ENCODE measurements around the gene RDX.

RDX gene

DNA sequence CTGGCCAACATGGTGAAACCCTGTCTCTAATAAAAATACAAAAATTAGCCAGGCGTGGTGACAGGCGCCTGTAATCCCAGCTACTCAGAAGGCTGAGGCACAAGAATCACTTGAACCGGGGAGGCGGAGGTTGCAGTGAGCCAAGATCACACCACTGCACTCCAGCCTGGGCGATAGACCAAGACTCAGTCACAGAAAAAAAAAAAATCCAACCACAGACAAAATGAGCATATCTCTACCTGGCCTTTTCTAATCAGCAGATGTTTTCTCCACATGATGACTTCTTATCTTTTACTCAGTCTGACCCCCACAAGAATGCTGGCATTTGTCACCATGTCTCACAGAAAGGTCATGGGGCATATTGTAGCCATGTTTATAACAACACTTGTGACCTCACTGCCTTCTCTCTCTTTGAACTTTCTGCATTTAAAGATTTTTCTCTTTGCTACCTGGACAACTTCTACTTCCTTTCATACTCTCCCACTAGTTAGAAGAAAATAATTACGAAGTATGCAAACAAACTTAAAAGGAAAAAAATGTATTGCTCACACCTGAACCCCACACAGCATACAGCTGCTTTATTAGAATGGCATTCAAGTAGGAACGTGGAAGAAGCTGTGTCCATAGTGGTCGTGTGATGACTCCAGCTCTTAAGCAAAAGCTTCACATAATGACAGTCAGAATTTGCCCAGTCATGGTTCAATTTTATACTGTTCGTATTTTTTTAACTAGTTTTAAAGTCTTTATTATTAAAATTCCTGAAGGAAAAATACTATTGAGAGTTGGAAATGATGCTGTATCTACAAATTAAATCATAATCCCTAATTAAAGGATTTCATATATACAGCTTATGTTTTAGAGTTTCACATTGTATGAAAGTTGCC lies 137.9 kb downstream of the RDX start:
- Histone ChIP-seq H3K4me2 (ENCODE audit: low read length) (no peak overlapping the region), H3K9me2 (ENCODE audit: low read depth, low read length) (no peaks in the 10 kb centered on the region), H4K20me1 (ENCODE audit: insufficient read depth, low read length) (no peaks in the 10 kb centered on the region), H3K27me3 (ENCODE audit: insufficient read depth, low read length) (no peaks in the 10 kb centered on the region), H3K4me1 (ENCODE audit: insufficient read depth, low read length, severe bottlenecking) (no peaks in the 10 kb centered on the region), H2AFZ (ENCODE audit: low read length) (no peak overlapping the region), H3K9ac (ENCODE audit: low read length) (no peak overlapping the region), H3K27ac (ENCODE audit: low read depth, low read length, poor library complexity, severe bottlenecking) (no peak overlapping the region), H3F3A (ENCODE audit: insufficient read depth, low read length) (no peaks in the 10 kb centered on the region), H3K4me3 (ENCODE audit: low read depth, low read length, poor library complexity, severe bottlenecking) (no peak overlapping the region), H3K79me2 (ENCODE audit: insufficient read depth, low read length) (no peaks in the 10 kb centered on the region), H3K36me3 (ENCODE audit: insufficient read depth, low read length) (no peaks in the 10 kb centered on the region), H3K9me3 (ENCODE audit: low read length) (no peaks in the 10 kb centered on the region)
- TF ChIP-seq, protein P1, sequence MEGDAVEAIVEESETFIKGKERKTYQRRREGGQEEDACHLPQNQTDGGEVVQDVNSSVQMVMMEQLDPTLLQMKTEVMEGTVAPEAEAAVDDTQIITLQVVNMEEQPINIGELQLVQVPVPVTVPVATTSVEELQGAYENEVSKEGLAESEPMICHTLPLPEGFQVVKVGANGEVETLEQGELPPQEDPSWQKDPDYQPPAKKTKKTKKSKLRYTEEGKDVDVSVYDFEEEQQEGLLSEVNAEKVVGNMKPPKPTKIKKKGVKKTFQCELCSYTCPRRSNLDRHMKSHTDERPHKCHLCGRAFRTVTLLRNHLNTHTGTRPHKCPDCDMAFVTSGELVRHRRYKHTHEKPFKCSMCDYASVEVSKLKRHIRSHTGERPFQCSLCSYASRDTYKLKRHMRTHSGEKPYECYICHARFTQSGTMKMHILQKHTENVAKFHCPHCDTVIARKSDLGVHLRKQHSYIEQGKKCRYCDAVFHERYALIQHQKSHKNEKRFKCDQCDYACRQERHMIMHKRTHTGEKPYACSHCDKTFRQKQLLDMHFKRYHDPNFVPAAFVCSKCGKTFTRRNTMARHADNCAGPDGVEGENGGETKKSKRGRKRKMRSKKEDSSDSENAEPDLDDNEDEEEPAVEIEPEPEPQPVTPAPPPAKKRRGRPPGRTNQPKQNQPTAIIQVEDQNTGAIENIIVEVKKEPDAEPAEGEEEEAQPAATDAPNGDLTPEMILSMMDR (IDR thresholded peaks at IDR 0.05; ENCODE audit: low read length), result no peak
- TF ChIP-seq EZH2 (IDR thresholded peaks at IDR 0.05; ENCODE audit: borderline replicate concordance, low read length), result no peak

DNA sequence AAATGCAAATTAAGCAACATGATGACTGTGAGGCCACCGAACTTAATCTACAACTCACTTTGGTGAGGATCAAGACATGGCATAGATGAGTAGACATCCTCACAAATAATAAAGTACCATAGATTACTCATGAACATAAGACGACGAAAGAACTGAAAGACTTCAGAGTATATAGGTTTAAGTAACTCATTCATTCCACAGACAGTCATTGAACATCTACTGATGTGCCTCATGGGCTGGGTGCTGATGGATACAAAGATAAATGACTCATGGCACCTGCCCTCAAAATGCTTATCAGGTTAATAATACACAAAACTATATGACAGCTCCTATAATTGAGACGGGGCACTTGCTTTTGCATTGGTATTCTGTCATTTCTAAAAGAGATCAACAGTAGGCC lies 139.9 kb downstream of the RDX start:
- Histone ChIP-seq H3K9me2 (ENCODE audit: low read depth, low read length) (no peaks in the 10 kb centered on the region), H2AFZ (ENCODE audit: low read length) (no peak overlapping the region), H3K9me3 (ENCODE audit: low read length) (no peaks in the 10 kb centered on the region), H3K4me2 (ENCODE audit: low read length) (no peak overlapping the region), H3K4me3 (ENCODE audit: low read depth, low read length, poor library complexity, severe bottlenecking) (no peak overlapping the region), H3F3A (ENCODE audit: insufficient read depth, low read length) (no peaks in the 10 kb centered on the region), H3K4me1 (ENCODE audit: insufficient read depth, low read length, severe bottlenecking) (no peaks in the 10 kb centered on the region), H3K27ac (ENCODE audit: low read depth, low read length, poor library complexity, severe bottlenecking) (no peak overlapping the region), H3K36me3 (ENCODE audit: insufficient read depth, low read length) (no peaks in the 10 kb centered on the region), H4K20me1 (ENCODE audit: insufficient read depth, low read length) (no peaks in the 10 kb centered on the region), H3K27me3 (ENCODE audit: insufficient read depth, low read length) (no peaks in the 10 kb centered on the region), H3K9ac (ENCODE audit: low read length) (no peak overlapping the region), H3K79me2 (ENCODE audit: insufficient read depth, low read length) (no peaks in the 10 kb centered on the region)
- TF ChIP-seq EZH2 (IDR thresholded peaks at IDR 0.05; ENCODE audit: borderline replicate concordance, low read length), result no peak
- TF ChIP-seq, protein P1 (IDR thresholded peaks at IDR 0.05; ENCODE audit: low read length), result no peak

DNA sequence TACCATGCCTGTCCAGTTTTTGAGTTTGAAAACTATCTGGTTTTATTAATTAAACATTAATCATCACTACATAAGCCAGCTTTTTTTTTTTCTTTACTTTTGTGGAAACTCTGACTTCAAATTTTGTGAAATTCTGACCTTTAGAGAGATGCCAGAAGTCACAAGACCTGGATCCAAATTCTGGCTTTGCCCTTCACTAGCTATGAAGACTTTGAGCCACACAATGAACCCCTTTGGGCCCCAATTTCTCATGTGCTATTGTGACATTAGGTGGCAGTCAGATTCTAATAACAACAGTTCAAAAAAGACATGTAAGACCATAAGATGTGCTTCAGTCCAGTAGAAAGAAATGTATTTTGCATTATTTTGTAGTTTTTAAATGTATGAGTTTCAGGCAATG lies 142.9 kb downstream of the RDX start:
- no peak overlapping the region for H3K9ac ChIP-seq (ENCODE audit: low read length)
- no peak overlapping the region for H3K4me2 ChIP-seq (ENCODE audit: low read length)
- no peaks in the 10 kb centered on the region for H4K20me1 ChIP-seq (ENCODE audit: insufficient read depth, low read length)
- H3K9me3 ChIP-seq (ENCODE audit: low read length), result no peaks in the 10 kb centered on the region
- H3K9me2 ChIP-seq (ENCODE audit: low read depth, low read length), result no peaks in the 10 kb centered on the region
- no peak overlapping the region for H3K4me3 ChIP-seq (ENCODE audit: low read depth, low read length, poor library complexity, severe bottlenecking)
- H2AFZ ChIP-seq (ENCODE audit: low read length), result no peak overlapping the region
- no peak for TF ChIP-seq EZH2 (IDR thresholded peaks at IDR 0.05; ENCODE audit: borderline replicate concordance, low read length)
- TF ChIP-seq, protein P1 (IDR thresholded peaks at IDR 0.05; ENCODE audit: low read length), result no peak
- H3K27me3 ChIP-seq (ENCODE audit: insufficient read depth, low read length), result no peaks in the 10 kb centered on the region
- no peaks in the 10 kb centered on the region for H3K79me2 ChIP-seq (ENCODE audit: insufficient read depth, low read length)
- no peaks in the 10 kb centered on the region for H3K36me3 ChIP-seq (ENCODE audit: insufficient read depth, low read length)
- no peaks in the 10 kb centered on the region for H3F3A ChIP-seq (ENCODE audit: insufficient read depth, low read length)
- H3K4me1 ChIP-seq (ENCODE audit: insufficient read depth, low read length, severe bottlenecking), result no peaks in the 10 kb centered on the region
- no peak overlapping the region for H3K27ac ChIP-seq (ENCODE audit: low read depth, low read length, poor library complexity, severe bottlenecking)

Data from OCI-LY1 (cell line).